Mesothelial cell of epicardium (in vitro differentiated cells): ENCODE data around the gene UBE2E1. TPM values are rescaled to one million over a fixed set of nuclear protein-coding genes. Genes with fewer than 3 reads are reported as not detected.
A peak's percentile ranks its signal among the peaks of the same experiment; 100 is the strongest.

Experiments used
- DNase-seq, 2 experiments: peaks; one replicate each; pipeline ENCODE4 v3.0.0; 2021; ENCODE audit warnings: low spot score in 2 of 2; ENCODE audit not compliant: unreplicated experiment in 2 of 2
- H3K27ac Mint-ChIP-seq: 2 replicates; pipeline ENCODE4 v1.8.0; 2021; ENCODE audit warnings: mixed read lengths
- H3K27me3 Mint-ChIP-seq: 2 replicates; pipeline ENCODE4 v1.8.0; 2021; ENCODE audit warnings: low read depth, mixed read lengths
- H3K36me3 Mint-ChIP-seq: 2 replicates; pipeline ENCODE4 v1.8.0; 2021; ENCODE audit warnings: mixed read lengths
- H3K4me1 Mint-ChIP-seq: 2 replicates; pipeline ENCODE4 v1.8.0; 2021; ENCODE audit warnings: mixed read lengths
- H3K4me3 Mint-ChIP-seq: 2 replicates; pipeline ENCODE4 v1.8.0; 2021; ENCODE audit warnings: mild to moderate bottlenecking, moderate library complexity, mixed read lengths
- H3K9me3 Mint-ChIP-seq: 2 replicates; pipeline ENCODE4 v1.8.0; 2021; ENCODE audit warnings: mixed read lengths
- total RNA-seq: library from RNA; stranded (reverse); gene quantifications from 3 replicates; pipeline ENCODE4 v1.2.1, GENCODE V29; 2021
- TF ChIP-seq, protein P1 (sequence below): fragments of 200-600 bp; sonication (generic); IDR thresholded peaks from one replicate; pipeline ENCODE4 v1.5.0; 2021; ENCODE audit warnings: antibody characterized with exemption; ENCODE audit not compliant: unreplicated experiment

The UBE2E1 gene
- total RNA-seq, 1 donor from 2014 or later = 89.9 TPM

DNA sequence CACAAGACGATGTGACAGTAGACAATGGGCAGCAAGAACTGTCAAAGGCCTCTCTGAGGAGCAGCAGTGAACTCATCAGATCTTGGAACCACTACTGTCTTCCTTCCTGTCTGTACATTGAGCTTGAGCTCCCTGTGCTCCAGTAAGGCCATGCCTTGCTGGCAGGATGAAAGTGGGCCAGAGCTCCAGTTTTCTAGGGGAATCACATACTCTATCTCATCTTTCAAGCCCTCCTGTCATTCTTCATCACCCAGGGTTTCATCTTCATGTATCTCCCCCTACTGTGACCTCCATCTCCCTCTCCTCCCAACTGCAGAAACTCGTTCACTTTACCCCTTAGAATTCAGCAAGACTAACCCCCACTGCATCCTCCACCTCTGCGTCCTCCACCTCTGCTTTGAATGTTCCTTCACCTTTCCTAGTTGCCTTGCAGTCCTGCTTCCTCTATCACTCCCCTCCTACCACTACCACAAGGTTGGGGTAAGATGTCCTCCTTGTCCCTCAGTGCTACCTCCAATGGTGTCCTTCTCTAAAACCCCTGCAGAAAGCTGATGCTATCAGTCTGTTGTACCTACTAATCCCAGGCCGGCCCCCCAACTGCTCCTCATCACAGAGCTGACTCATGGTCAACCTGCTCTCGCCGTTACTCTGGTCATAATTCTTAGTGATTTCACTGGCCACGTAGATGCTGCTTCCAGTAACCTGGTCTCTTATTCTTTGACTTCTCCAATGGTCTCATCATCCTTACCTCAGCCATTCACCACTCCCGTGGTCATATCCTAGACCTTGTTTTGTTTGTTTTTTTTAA lies 88.7 kb downstream of the UBE2E1 start:
- H3K4me3 Mint-ChIP-seq = no peak overlapping the region
- no peak for DNase-seq
- TF ChIP-seq, protein P1, sequence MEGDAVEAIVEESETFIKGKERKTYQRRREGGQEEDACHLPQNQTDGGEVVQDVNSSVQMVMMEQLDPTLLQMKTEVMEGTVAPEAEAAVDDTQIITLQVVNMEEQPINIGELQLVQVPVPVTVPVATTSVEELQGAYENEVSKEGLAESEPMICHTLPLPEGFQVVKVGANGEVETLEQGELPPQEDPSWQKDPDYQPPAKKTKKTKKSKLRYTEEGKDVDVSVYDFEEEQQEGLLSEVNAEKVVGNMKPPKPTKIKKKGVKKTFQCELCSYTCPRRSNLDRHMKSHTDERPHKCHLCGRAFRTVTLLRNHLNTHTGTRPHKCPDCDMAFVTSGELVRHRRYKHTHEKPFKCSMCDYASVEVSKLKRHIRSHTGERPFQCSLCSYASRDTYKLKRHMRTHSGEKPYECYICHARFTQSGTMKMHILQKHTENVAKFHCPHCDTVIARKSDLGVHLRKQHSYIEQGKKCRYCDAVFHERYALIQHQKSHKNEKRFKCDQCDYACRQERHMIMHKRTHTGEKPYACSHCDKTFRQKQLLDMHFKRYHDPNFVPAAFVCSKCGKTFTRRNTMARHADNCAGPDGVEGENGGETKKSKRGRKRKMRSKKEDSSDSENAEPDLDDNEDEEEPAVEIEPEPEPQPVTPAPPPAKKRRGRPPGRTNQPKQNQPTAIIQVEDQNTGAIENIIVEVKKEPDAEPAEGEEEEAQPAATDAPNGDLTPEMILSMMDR = no peak
- H3K36me3 Mint-ChIP-seq = peaks cover 42% of the 10 kb centered on the region
- peaks cover under 1% of the 10 kb centered on the region for H3K4me1 Mint-ChIP-seq
- peak overlapping the region; percentile 19 for H3K27ac Mint-ChIP-seq
- H3K27me3 Mint-ChIP-seq = no peaks in the 10 kb centered on the region
- peaks cover 17% of the 10 kb centered on the region for H3K9me3 Mint-ChIP-seq

DNA sequence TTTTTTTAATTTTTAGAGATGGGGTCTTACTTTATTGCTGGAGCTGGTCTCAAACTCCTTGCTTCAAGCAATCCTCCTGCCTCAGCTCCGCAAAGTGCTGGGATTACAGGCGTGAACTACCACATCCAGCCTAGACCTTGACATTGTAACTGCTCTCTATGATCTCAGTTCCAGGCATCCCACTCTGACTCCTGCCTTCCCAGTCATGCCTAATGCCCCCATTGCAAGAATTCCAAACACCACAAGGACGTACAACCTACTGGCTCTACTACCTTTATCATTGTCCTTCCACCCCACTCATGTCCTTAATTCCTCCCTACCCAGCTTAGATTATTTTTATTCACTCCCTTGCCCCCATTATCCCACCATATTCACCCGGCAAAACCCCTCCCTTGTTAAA lies 89.4 kb downstream of the UBE2E1 start:
- Mint-ChIP-seq H3K27me3 (no peaks in the 10 kb centered on the region), H3K36me3 (peaks cover 46% of the 10 kb centered on the region), H3K4me3 (no peak overlapping the region), H3K27ac (no peak overlapping the region), H3K4me1 (no peaks in the 10 kb centered on the region), H3K9me3 (peaks cover 18% of the 10 kb centered on the region)
- no peak for DNase-seq
- TF ChIP-seq, protein P1 = no peak

DNA sequence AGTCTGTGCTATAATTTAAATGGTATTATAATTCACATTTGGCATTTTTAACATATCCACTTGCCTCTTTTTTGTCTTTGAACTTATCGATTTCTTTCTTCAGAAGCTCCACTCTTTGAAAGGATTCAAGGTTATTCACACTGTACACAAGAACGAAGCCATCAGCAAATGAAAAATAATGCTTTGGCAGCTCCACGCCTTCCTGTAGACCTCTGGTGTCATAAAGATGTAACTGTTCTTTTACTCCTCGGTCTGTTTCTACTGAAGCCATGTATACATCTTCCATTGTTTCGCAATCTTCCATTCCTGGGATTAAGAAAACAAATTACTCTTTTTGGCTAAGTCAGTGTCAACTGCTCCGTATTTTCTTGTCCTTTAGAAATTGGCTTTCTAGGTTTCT lies 95.0 kb downstream of the UBE2E1 start:
- peaks cover 67% of the 10 kb centered on the region for H3K36me3 Mint-ChIP-seq
- no peaks in the 10 kb centered on the region for H3K4me1 Mint-ChIP-seq

DNA sequence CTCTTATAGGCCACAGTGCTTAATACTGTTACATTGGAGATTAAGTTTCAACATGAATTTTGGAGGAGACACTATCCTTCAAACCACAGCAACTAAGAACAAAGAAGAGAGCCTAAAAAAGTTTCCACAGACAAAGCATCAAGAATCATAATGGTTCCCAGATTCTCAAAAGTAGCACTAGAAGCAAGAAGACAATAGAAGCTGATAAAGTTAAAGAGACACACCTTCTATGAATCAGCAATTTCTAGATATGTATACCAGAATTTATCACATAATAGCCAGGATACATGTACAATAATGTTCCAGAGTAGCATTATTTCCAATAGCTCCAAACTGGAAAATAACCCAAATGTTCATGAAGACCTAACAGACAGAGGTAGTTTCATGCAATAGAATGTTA lies 98.8 kb downstream of the UBE2E1 start:
- H3K9me3 Mint-ChIP-seq = peaks cover 14% of the 10 kb centered on the region
- H3K27ac Mint-ChIP-seq = no peak overlapping the region
- no peak for DNase-seq
- H3K36me3 Mint-ChIP-seq = peaks cover 47% of the 10 kb centered on the region
- H3K27me3 Mint-ChIP-seq = no peaks in the 10 kb centered on the region
- TF ChIP-seq, protein P1 = no peak
- no peaks in the 10 kb centered on the region for H3K4me1 Mint-ChIP-seq
- H3K4me3 Mint-ChIP-seq = no peak overlapping the region

More for the DNA sequence above, 95.0 kb downstream of the UBE2E1 start:
- Mint-ChIP-seq H3K9me3 (peaks cover 31% of the 10 kb centered on the region), H3K4me3 (no peak overlapping the region), H3K27me3 (no peaks in the 10 kb centered on the region), H3K27ac (no peak overlapping the region)
- no peak for DNase-seq
- TF ChIP-seq, protein P1 = no peak

DNA sequence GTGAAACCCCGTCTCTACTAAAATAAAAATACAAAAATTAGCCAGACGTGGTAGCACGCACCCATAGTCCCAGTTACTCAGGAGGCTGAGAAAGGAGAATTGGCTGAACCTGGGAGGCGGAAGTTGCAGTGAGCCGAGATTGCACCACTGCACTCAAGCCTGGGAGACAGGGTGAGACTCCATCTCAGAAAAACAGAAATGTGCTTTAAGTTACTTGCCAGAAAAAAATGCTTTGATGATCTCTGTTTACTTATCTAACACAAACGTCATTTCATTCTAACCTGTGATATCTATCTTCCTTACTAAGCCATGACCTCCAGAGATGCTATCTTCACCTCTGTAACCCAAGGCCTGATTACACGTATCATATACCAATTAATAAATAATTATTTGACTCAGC lies 103.6 kb downstream of the UBE2E1 start:
- TF ChIP-seq, protein P1 = no peak
- no peak for DNase-seq
- H3K36me3 Mint-ChIP-seq = peaks cover 28% of the 10 kb centered on the region
- H3K27me3 Mint-ChIP-seq = no peaks in the 10 kb centered on the region
- no peak overlapping the region for H3K4me3 Mint-ChIP-seq
- peaks cover 12% of the 10 kb centered on the region for H3K4me1 Mint-ChIP-seq
- no peak overlapping the region for H3K27ac Mint-ChIP-seq
- H3K9me3 Mint-ChIP-seq = peaks cover 5% of the 10 kb centered on the region
